ENCODE results near the gene MAP3K20. TPM values are rescaled to one million over a fixed set of nuclear protein-coding genes. Genes with fewer than 3 reads are reported as not detected.
"Not testable (repeated sequence)": the region's sequence is repeated elsewhere in the genome, so short reads cannot be mapped to it uniquely, and the experiment has no call there.

The MAP3K20 gene
- total RNA-seq, 3 donors from 2014 or later, result 5.9 to 8.6 (median 6.8) TPM

- H3K36me3 Mint-ChIP-seq (ENCODE audit: insufficient read depth), result not testable (repeated sequence)
Observed at GRCh38 chr2:173163357-173163756, 87.7 kb downstream of the MAP3K20 start.

GRCh38 chr2:173164396-173164795 is 88.8 kb downstream of the MAP3K20 start:
- ATAC-seq (no peak), DNase-seq (no peak)
- Mint-ChIP-seq H3K27me3 (ENCODE audit: low read depth) (no peaks in the 10 kb centered on the region), H3K4me3 (no peak overlapping the region), H3K4me1 (ENCODE audit: low read depth) (no peaks in the 10 kb centered on the region), H3K36me3 (ENCODE audit: insufficient read depth) (no peaks in the 10 kb centered on the region), H3K9me3 (peaks cover 7% of the 10 kb centered on the region)

More at GRCh38 chr2:173163357-173163756, 87.7 kb downstream of the MAP3K20 start:
- H3K27me3 Mint-ChIP-seq (ENCODE audit: low read depth); H3K4me3 Mint-ChIP-seq; ATAC-seq; H3K4me1 Mint-ChIP-seq (ENCODE audit: low read depth); DNase-seq; H3K9me3 Mint-ChIP-seq: not testable (repeated sequence)

- Mint-ChIP-seq H3K27me3 (ENCODE audit: low read depth) (no peaks in the 10 kb centered on the region), H3K9me3 (peaks cover 7% of the 10 kb centered on the region), H3K4me3 (no peak overlapping the region), H3K4me1 (ENCODE audit: low read depth) (no peaks in the 10 kb centered on the region), H3K36me3 (ENCODE audit: insufficient read depth) (no peaks in the 10 kb centered on the region)
- DNase-seq (no peak), ATAC-seq (no peak)
Observed at GRCh38 chr2:173165443-173166238, 90.0 kb downstream of the MAP3K20 start.

- H3K9me3 Mint-ChIP-seq, result no peaks in the 10 kb centered on the region
- H3K27me3 Mint-ChIP-seq (ENCODE audit: low read depth), result peaks cover 1% of the 10 kb centered on the region
- DNase-seq, result no peak
- H3K4me1 Mint-ChIP-seq (ENCODE audit: low read depth), result no peaks in the 10 kb centered on the region
- H3K4me3 Mint-ChIP-seq, result no peak overlapping the region
- no peaks in the 10 kb centered on the region for H3K36me3 Mint-ChIP-seq (ENCODE audit: insufficient read depth)
- ATAC-seq, result no peak
Observed at GRCh38 chr2:173171321-173171720, 95.7 kb downstream of the MAP3K20 start.

- H3K9me3 Mint-ChIP-seq, result no peaks in the 10 kb centered on the region
- peaks cover 1% of the 10 kb centered on the region for H3K27me3 Mint-ChIP-seq (ENCODE audit: low read depth)
- no peaks in the 10 kb centered on the region for H3K4me1 Mint-ChIP-seq (ENCODE audit: low read depth)
- DNase-seq (no peak), ATAC-seq (no peak)
- no peaks in the 10 kb centered on the region for H3K36me3 Mint-ChIP-seq (ENCODE audit: insufficient read depth)
- no peak overlapping the region for H3K4me3 Mint-ChIP-seq
Observed at GRCh38 chr2:173171924-173172643, 96.4 kb downstream of the MAP3K20 start.

- H3K9me3 Mint-ChIP-seq; H3K4me1 Mint-ChIP-seq (ENCODE audit: low read depth); ATAC-seq; H3K36me3 Mint-ChIP-seq (ENCODE audit: insufficient read depth); DNase-seq; H3K27me3 Mint-ChIP-seq (ENCODE audit: low read depth); H3K4me3 Mint-ChIP-seq: not testable (repeated sequence)
Observed at GRCh38 chr2:173174339-173174738, 98.7 kb downstream of the MAP3K20 start.

GRCh38 chr2:173175222-173175621 is 99.6 kb downstream of the MAP3K20 start:
- Mint-ChIP-seq H3K4me1 (ENCODE audit: low read depth) (no peaks in the 10 kb centered on the region), H3K36me3 (ENCODE audit: insufficient read depth) (no peaks in the 10 kb centered on the region), H3K27me3 (ENCODE audit: low read depth) (peaks cover 1% of the 10 kb centered on the region), H3K9me3 (no peaks in the 10 kb centered on the region), H3K4me3 (no peak overlapping the region)
- no peak for DNase-seq
- no peak for ATAC-seq

GRCh38 chr2:173181982-173182381 is 106.3 kb downstream of the MAP3K20 start:
- ATAC-seq, result no peak
- H3K27me3 Mint-ChIP-seq (ENCODE audit: low read depth), result no peaks in the 10 kb centered on the region
- no peaks in the 10 kb centered on the region for H3K36me3 Mint-ChIP-seq (ENCODE audit: insufficient read depth)
- H3K9me3 Mint-ChIP-seq, result peaks cover 6% of the 10 kb centered on the region
- no peak for DNase-seq
- no peaks in the 10 kb centered on the region for H3K4me1 Mint-ChIP-seq (ENCODE audit: low read depth)
- H3K4me3 Mint-ChIP-seq, result no peak overlapping the region

GRCh38 chr2:173184031-173185004 is 108.7 kb downstream of the MAP3K20 start:
- ATAC-seq, result no peak
- no peak for DNase-seq
- Mint-ChIP-seq H3K4me1 (ENCODE audit: low read depth) (no peaks in the 10 kb centered on the region), H3K4me3 (no peak overlapping the region), H3K9me3 (peaks cover 6% of the 10 kb centered on the region), H3K27me3 (ENCODE audit: low read depth) (no peaks in the 10 kb centered on the region), H3K36me3 (ENCODE audit: insufficient read depth) (no peaks in the 10 kb centered on the region)

GRCh38 chr2:173185437-173185836 is 109.8 kb downstream of the MAP3K20 start:
- no peak for DNase-seq
- Mint-ChIP-seq H3K9me3 (peaks cover 6% of the 10 kb centered on the region), H3K4me3 (no peak overlapping the region), H3K27me3 (ENCODE audit: low read depth) (no peaks in the 10 kb centered on the region), H3K36me3 (ENCODE audit: insufficient read depth) (no peaks in the 10 kb centered on the region), H3K4me1 (ENCODE audit: low read depth) (no peaks in the 10 kb centered on the region)
- ATAC-seq, result no peak

- no peak overlapping the region for H3K4me3 Mint-ChIP-seq
- DNase-seq (no peak), ATAC-seq (no peak)
- H3K4me1 Mint-ChIP-seq (ENCODE audit: low read depth), result no peaks in the 10 kb centered on the region
- H3K9me3 Mint-ChIP-seq, result no peaks in the 10 kb centered on the region
- H3K36me3 Mint-ChIP-seq (ENCODE audit: insufficient read depth), result no peaks in the 10 kb centered on the region
- no peaks in the 10 kb centered on the region for H3K27me3 Mint-ChIP-seq (ENCODE audit: low read depth)
Observed at GRCh38 chr2:173187941-173188788, 112.5 kb downstream of the MAP3K20 start.

GRCh38 chr2:173191601-173192000 is 116.0 kb downstream of the MAP3K20 start:
- Mint-ChIP-seq H3K4me3 (no peak overlapping the region), H3K36me3 (ENCODE audit: insufficient read depth) (no peaks in the 10 kb centered on the region), H3K9me3 (no peaks in the 10 kb centered on the region), H3K27me3 (ENCODE audit: low read depth) (peaks cover 2% of the 10 kb centered on the region), H3K4me1 (ENCODE audit: low read depth) (no peaks in the 10 kb centered on the region)
- no peak for ATAC-seq
- DNase-seq, result no peak

- H3K4me1 Mint-ChIP-seq (ENCODE audit: low read depth), result no peaks in the 10 kb centered on the region
- H3K4me3 Mint-ChIP-seq, result no peak overlapping the region
- no peaks in the 10 kb centered on the region for H3K36me3 Mint-ChIP-seq (ENCODE audit: insufficient read depth)
- H3K9me3 Mint-ChIP-seq, result no peaks in the 10 kb centered on the region
- DNase-seq (no peak), ATAC-seq (no peak)
- H3K27me3 Mint-ChIP-seq (ENCODE audit: low read depth), result peaks cover 2% of the 10 kb centered on the region
Observed at GRCh38 chr2:173192071-173192470, 116.4 kb downstream of the MAP3K20 start.
